Measurements from ENCODE around the gene BRI3. TPM values are rescaled to one million over a fixed set of nuclear protein-coding genes. Genes with fewer than 3 reads are reported as not detected.

Gene BRI3
- 55.4 TPM for polyA plus RNA-seq (2012; ENCODE audit: low read depth, missing spikeins)

- peak; percentile 64 for FAIRE-seq
Observed at GRCh38 chr7:98280791-98281756, at the start of gene BRI3. Gene BRI3 (plus strand): TSS chr7:98281686. CDS start chr7:98281796, 110 bp downstream.

GRCh38 chr7:98232263-98232585 lies 49.3 kb upstream of the BRI3 start:
- TF ChIP-seq POU2F2 (IDR thresholded peaks at IDR 0.05; ENCODE audit: low read depth, low read length) (no peak), POLR2A (IDR thresholded peaks at IDR 0.05; ENCODE audit: low read depth, low read length) (no peak), TAF1 (IDR thresholded peaks at IDR 0.05; ENCODE audit: low read depth, low read length) (no peak), PAX5 (IDR thresholded peaks at IDR 0.05; ENCODE audit: insufficient read depth, low read length, severe bottlenecking) (no peak), POLR2AphosphoS5 (IDR thresholded peaks at IDR 0.05; ENCODE audit: low read depth, low read length) (no peak), SPI1 (IDR thresholded peaks at IDR 0.05; ENCODE audit: low read depth, low read length) (no peak)
- no peak for FAIRE-seq
- no peak for DNase-seq (ENCODE audit: insufficient read length, low spot score)

More at GRCh38 chr7:98280791-98281756, at the start of gene BRI3:
- peak; percentile 96 for DNase-seq (ENCODE audit: insufficient read length, low spot score)
- TF ChIP-seq POU2F2 (IDR thresholded peaks at IDR 0.05; ENCODE audit: low read depth, low read length) (no peak), SPI1 (IDR thresholded peaks at IDR 0.05; ENCODE audit: low read depth, low read length) (no peak), POLR2A (IDR thresholded peaks at IDR 0.05; ENCODE audit: low read depth, low read length) (no peak), POLR2AphosphoS5 (IDR thresholded peaks at IDR 0.05; ENCODE audit: low read depth, low read length) (no peak), PAX5 (IDR thresholded peaks at IDR 0.05; ENCODE audit: insufficient read depth, low read length, severe bottlenecking) (no peak), TAF1 (IDR thresholded peaks at IDR 0.05; ENCODE audit: low read depth, low read length) (no peak)

GRCh38 chr7:98232799-98233198 lies 48.7 kb upstream of the BRI3 start:
- TF ChIP-seq SPI1 (IDR thresholded peaks at IDR 0.05; ENCODE audit: low read depth, low read length), result no peak
- no peak for TF ChIP-seq POLR2A (IDR thresholded peaks at IDR 0.05; ENCODE audit: low read depth, low read length)
- no peak for TF ChIP-seq POLR2AphosphoS5 (IDR thresholded peaks at IDR 0.05; ENCODE audit: low read depth, low read length)
- no peak for TF ChIP-seq PAX5 (IDR thresholded peaks at IDR 0.05; ENCODE audit: insufficient read depth, low read length, severe bottlenecking)
- no peak for TF ChIP-seq TAF1 (IDR thresholded peaks at IDR 0.05; ENCODE audit: low read depth, low read length)
- no peak for TF ChIP-seq POU2F2 (IDR thresholded peaks at IDR 0.05; ENCODE audit: low read depth, low read length)
- no peak for DNase-seq (ENCODE audit: insufficient read length, low spot score)
- no peak for FAIRE-seq

DNA sequence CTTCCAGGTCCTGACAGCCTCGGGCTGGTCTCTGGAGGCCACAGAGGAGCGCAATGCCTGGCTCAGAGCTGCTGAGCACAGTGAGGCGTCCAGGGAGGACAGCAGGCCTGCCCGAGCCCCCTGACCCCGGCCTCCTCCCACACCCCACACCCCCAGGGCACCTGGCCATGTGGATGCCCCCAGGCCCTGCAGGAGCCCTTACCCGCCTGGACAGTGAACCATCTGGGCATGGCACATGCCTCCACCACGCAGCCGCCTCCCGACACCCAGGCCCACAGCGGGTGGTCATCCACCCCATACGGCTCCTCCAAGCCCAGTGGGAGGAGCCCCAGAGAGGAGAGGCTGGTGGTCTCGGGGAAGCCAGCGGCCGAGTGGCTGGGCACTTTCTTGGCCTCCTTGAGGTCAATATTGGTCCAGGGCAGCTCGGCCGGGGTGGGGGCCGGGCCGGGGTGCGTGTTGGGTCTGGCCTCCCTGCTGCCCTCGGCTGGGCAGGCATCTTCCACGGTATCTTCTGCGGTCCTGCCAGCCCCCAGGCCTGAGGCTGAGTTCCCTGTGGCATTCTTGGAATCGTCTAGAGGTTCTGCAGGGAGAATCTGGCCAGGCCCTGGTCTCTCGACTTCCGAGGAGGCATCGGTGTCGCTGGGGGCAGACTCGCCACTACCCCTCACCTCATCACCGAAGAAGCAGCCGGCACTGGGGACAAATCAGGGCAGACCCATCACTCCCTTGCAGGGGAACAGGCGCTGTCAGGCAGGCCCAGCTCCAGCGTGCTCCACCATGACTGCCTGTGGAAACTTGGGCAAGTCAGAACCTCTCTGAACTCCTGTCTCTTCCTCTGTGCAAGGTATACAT lies 48.0 kb upstream of the BRI3 start:
- TF ChIP-seq TAF1 (IDR thresholded peaks at IDR 0.05; ENCODE audit: low read depth, low read length), result no peak
- FAIRE-seq (no peak), DNase-seq (ENCODE audit: insufficient read length, low spot score) (no peak)

GRCh38 chr7:98234429-98235147 lies 46.9 kb upstream of the BRI3 start:
- no peak for TF ChIP-seq TAF1 (IDR thresholded peaks at IDR 0.05; ENCODE audit: low read depth, low read length)
- TF ChIP-seq PAX5 (IDR thresholded peaks at IDR 0.05; ENCODE audit: insufficient read depth, low read length, severe bottlenecking), result no peak
- TF ChIP-seq SPI1 (IDR thresholded peaks at IDR 0.05; ENCODE audit: low read depth, low read length), result no peak
- TF ChIP-seq POLR2A (IDR thresholded peaks at IDR 0.05; ENCODE audit: low read depth, low read length), result no peak
- no peak for TF ChIP-seq POLR2AphosphoS5 (IDR thresholded peaks at IDR 0.05; ENCODE audit: low read depth, low read length)
- TF ChIP-seq POU2F2 (IDR thresholded peaks at IDR 0.05; ENCODE audit: low read depth, low read length), result no peak
- DNase-seq (ENCODE audit: insufficient read length, low spot score) (no peak), FAIRE-seq (no peak)

DNA sequence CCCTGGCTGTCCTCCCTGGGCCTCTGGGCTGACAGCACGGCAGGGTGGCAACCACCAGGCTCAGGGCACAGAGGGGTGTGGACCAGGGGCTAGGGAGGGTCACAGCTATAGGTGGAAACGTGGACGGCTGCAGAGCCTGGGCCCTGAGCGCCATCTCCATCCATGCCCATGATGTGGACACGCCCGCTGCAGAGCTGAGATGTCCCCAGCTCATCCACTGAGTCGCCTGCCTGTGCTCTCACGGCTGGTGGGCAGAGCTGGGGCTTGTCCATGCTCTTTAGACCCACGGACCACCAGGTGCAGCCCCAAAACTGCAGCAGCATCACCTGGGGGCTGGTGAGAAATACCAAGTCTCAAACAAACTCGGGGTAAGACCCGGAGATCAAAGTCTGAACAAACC lies 45.6 kb upstream of the BRI3 start:
- no peak for FAIRE-seq
- no peak for TF ChIP-seq POU2F2 (IDR thresholded peaks at IDR 0.05; ENCODE audit: low read depth, low read length)
- no peak for TF ChIP-seq POLR2AphosphoS5 (IDR thresholded peaks at IDR 0.05; ENCODE audit: low read depth, low read length)
- TF ChIP-seq POLR2A (IDR thresholded peaks at IDR 0.05; ENCODE audit: low read depth, low read length), result no peak
- no peak for TF ChIP-seq SPI1 (IDR thresholded peaks at IDR 0.05; ENCODE audit: low read depth, low read length)
- no peak for TF ChIP-seq TAF1 (IDR thresholded peaks at IDR 0.05; ENCODE audit: low read depth, low read length)
- TF ChIP-seq PAX5 (IDR thresholded peaks at IDR 0.05; ENCODE audit: insufficient read depth, low read length, severe bottlenecking), result no peak
- DNase-seq (ENCODE audit: insufficient read length, low spot score), result no peak

- DNase-seq (ENCODE audit: insufficient read length, low spot score), result no peak
- no peak for FAIRE-seq
- TF ChIP-seq POLR2A (IDR thresholded peaks at IDR 0.05; ENCODE audit: low read depth, low read length) (no peak), POU2F2 (IDR thresholded peaks at IDR 0.05; ENCODE audit: low read depth, low read length) (no peak), TAF1 (IDR thresholded peaks at IDR 0.05; ENCODE audit: low read depth, low read length) (no peak), PAX5 (IDR thresholded peaks at IDR 0.05; ENCODE audit: insufficient read depth, low read length, severe bottlenecking) (no peak), POLR2AphosphoS5 (IDR thresholded peaks at IDR 0.05; ENCODE audit: low read depth, low read length) (no peak), SPI1 (IDR thresholded peaks at IDR 0.05; ENCODE audit: low read depth, low read length) (no peak)
Observed at GRCh38 chr7:98236355-98237185, 44.9 kb upstream of the BRI3 start.

- no peak for DNase-seq (ENCODE audit: insufficient read length, low spot score)
- no peak for TF ChIP-seq PAX5 (IDR thresholded peaks at IDR 0.05; ENCODE audit: insufficient read depth, low read length, severe bottlenecking)
- no peak for TF ChIP-seq POU2F2 (IDR thresholded peaks at IDR 0.05; ENCODE audit: low read depth, low read length)
- TF ChIP-seq POLR2A (IDR thresholded peaks at IDR 0.05; ENCODE audit: low read depth, low read length), result no peak
- TF ChIP-seq TAF1 (IDR thresholded peaks at IDR 0.05; ENCODE audit: low read depth, low read length), result no peak
- no peak for TF ChIP-seq POLR2AphosphoS5 (IDR thresholded peaks at IDR 0.05; ENCODE audit: low read depth, low read length)
- no peak for TF ChIP-seq SPI1 (IDR thresholded peaks at IDR 0.05; ENCODE audit: low read depth, low read length)
- no peak for FAIRE-seq
Observed at GRCh38 chr7:98238076-98238475, 43.4 kb upstream of the BRI3 start.

Data from GM12891 (cell line).